GM12891 (cell line): ENCODE results near the gene ANKAR.
A peak's percentile ranks its signal among the peaks of the same experiment; 100 is the strongest.
"Not testable (repeated sequence)": the region's sequence is repeated elsewhere in the genome, so short reads cannot be mapped to it uniquely, and the experiment has no call there.

ENCODE experiments used
- DNase-seq: peaks from one replicate; pipeline ENCODE4 v3.0.0; 2011; ENCODE audit warnings: low spot score; ENCODE audit not compliant: insufficient read length
- FAIRE-seq: peaks from 2 replicates; lab custom pipeline; 2011; peaks lifted over from hg19 to GRCh38; lab: Jason Lieb, UNC
- PAX5 ChIP-seq: IDR thresholded peaks from 2 replicates; pipeline ENCODE4 v1.6.1; 2011; ENCODE audit warnings: low read length, moderate library complexity, mild to moderate bottlenecking; ENCODE audit not compliant: insufficient read depth, severe bottlenecking
- POLR2A ChIP-seq: IDR thresholded peaks from 2 replicates; pipeline ENCODE4 v1.6.1; 2011; ENCODE audit warnings: low read depth, low read length, control low read depth
- POLR2AphosphoS5 ChIP-seq: IDR thresholded peaks from 2 replicates; pipeline ENCODE4 v1.6.1; 2011; ENCODE audit warnings: low read depth, low read length, control low read depth
- POU2F2 ChIP-seq: IDR thresholded peaks from 2 replicates; pipeline ENCODE4 v1.6.1; 2011; ENCODE audit warnings: low read depth, mild to moderate bottlenecking, control low read depth, low read length, moderate library complexity
- SPI1 ChIP-seq: IDR thresholded peaks from 2 replicates; pipeline ENCODE4 v1.6.1; 2011; ENCODE audit warnings: low read depth, low read length, control low read depth
- TAF1 ChIP-seq: IDR thresholded peaks from 2 replicates; pipeline ENCODE4 v1.6.1; 2011; ENCODE audit warnings: low read depth, low read length, control low read depth

The ANKAR gene

GRCh38 chr2:189658306-189659212 is 15.9 kb upstream of the ANKAR start:
- FAIRE-seq (peak; percentile 85), DNase-seq (no peak)

GRCh38 chr2:189659734-189660133 is 14.7 kb upstream of the ANKAR start:
- TF ChIP-seq POLR2AphosphoS5: no peak
- no peak for TF ChIP-seq POU2F2
- TF ChIP-seq POLR2A: no peak
- TF ChIP-seq TAF1: no peak
- FAIRE-seq (no peak), DNase-seq (no peak)

More at GRCh38 chr2:189658306-189659212, 15.9 kb upstream of the ANKAR start:
- peak; percentile 59 for TF ChIP-seq SPI1
- no peak for TF ChIP-seq PAX5

- FAIRE-seq: no peak
Observed at GRCh38 chr2:189660803-189661147, 13.7 kb upstream of the ANKAR start.

DNA sequence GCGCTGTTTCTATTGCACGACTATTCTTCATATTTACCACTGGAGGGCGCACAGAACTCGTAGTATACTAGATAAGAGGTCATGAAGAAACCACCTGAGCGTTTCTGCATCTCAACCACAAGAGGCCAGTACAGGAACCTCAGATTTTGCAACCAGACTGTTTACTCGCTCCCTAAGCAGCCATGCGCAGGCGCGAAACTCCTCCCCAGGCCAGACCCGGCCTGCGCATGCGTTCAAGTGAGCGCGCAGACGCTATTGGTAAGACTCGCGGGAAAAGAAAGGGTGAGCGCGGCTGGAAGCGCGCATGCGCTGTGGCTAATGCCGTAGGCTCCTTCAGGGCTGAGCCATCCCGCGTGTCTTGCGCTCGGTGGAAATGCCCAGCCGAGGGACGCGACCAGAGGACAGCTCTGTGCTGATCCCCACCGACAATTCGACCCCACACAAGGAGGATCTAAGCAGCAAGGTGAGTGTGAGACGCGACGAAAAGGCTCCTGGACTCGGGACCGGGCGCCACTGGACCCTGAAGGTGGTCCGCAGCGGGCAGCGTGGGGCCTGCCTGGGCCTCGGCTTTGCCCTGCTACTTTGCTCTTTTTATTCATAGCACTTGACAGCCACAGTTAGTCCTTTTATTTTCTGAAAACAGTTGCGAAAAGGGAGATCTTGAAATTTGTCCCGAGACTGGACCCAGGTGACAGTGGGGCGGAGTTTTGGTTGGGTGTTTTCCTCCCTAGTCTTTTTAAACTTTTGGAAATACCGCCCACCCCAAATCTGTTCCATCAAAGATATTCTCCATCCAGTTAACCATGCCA is 13.1 kb upstream of the ANKAR start, which contains the start of gene ASNSD1:
TSS of gene ASNSD1 (plus strand) at position 312 of the 809 bp plus-strand sequence. CDS start 4,674 bp downstream, outside the sequence.
- DNase-seq: peak; percentile 68
- peak; percentile 100 for FAIRE-seq
- peak; percentile 98 for TF ChIP-seq POLR2A
- TF ChIP-seq SPI1: no peak
- TF ChIP-seq PAX5: no peak
- peak; percentile 97 for TF ChIP-seq POLR2AphosphoS5
- TF ChIP-seq TAF1: peak; percentile 91
- peak; percentile 70 for TF ChIP-seq POU2F2

More at GRCh38 chr2:189660803-189661147, 13.7 kb upstream of the ANKAR start:
- no peak for DNase-seq
- no peak for TF ChIP-seq POLR2AphosphoS5
- no peak for TF ChIP-seq PAX5
- TF ChIP-seq TAF1: no peak
- TF ChIP-seq POLR2A: no peak
- no peak for TF ChIP-seq POU2F2
- TF ChIP-seq SPI1: no peak

- TF ChIP-seq TAF1 (no peak), PAX5 (no peak)
- FAIRE-seq (peak; percentile 33), DNase-seq (no peak)
Observed at GRCh38 chr2:189661957-189662321, 12.5 kb upstream of the ANKAR start.

GRCh38 chr2:189662669-189663226 is 11.7 kb upstream of the ANKAR start:
- no peak for DNase-seq
- TF ChIP-seq TAF1: no peak
- TF ChIP-seq POLR2AphosphoS5: no peak
- TF ChIP-seq POU2F2: no peak
- TF ChIP-seq PAX5: no peak
- no peak for TF ChIP-seq SPI1
- TF ChIP-seq POLR2A: no peak
- no peak for FAIRE-seq

GRCh38 chr2:189663319-189663718 is 11.2 kb upstream of the ANKAR start:
- not testable (repeated sequence) for DNase-seq, FAIRE-seq

DNA sequence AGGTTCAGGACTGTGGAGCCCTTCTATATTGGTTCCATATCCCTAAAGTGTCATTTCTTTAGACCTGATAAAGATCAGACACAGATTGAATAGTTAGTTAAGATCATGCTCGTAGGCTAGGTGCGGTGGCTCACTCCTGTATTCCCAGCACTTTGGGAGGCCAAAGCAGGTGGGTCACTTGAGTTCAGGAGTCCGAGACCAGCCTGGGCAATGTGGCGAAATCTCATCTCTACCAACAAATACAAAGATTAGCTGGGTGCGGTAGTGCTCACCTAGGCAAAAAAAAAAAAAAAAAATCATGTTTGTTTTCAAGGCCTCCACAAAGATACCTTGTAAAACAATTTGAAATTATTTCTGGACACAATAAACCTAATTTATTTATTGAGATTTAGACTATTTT is 4.6 kb upstream of the ANKAR start:
- DNase-seq (no peak), FAIRE-seq (no peak)
- TF ChIP-seq POLR2A (no peak), TAF1 (no peak)

DNA sequence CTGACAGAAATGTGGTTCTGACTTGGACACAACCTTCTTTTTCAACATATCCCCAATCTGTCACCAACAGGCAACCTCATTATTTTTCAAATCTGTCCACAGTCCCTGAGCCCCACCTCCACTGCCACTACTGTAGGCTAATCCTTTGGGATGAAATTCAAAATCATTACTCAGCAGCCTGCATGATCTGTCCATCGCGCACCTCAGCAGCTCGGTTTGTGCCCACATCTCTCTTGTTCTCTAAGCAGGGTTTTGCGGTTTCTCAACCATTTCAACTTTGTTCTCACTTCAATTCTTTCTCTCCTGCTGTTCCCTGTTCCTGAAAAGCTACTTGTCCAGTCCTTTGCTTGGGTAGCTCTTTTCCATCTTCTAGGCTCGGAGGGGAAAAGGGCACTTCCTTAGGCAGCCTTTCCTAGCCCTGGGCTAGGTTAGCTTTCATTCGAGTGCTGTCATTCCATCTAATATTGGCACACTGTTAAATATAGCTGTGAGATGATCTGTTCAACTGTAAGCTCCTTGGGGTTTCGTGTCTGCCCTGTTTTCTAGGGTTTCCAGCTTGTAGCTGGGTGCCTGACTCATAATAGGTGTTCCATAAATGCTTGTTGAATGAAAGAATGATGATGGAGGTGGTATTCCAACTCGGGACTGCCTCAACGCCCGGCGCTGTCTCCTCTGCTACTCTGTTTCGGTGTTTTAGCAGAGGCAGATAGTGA is 653 bp upstream of the ANKAR start:
- TF ChIP-seq POU2F2: no peak
- TF ChIP-seq PAX5: no peak
- 0 out of 2 replicates have a peak, but pooled peaks have one; percentile 6 for TF ChIP-seq SPI1
- no peak for TF ChIP-seq TAF1
- peak; percentile 33 for FAIRE-seq
- no peak for DNase-seq

- FAIRE-seq (no peak), DNase-seq (no peak)
- no peak for TF ChIP-seq POU2F2
- TF ChIP-seq SPI1: no peak
- no peak for TF ChIP-seq POLR2A
Observed at GRCh38 chr2:189676471-189676870, 2.0 kb downstream of the ANKAR start.
